ENCODE results near the gene HIRIP3.
"Not testable (repeated sequence)": the region's sequence is repeated elsewhere in the genome, so short reads cannot be mapped to it uniquely, and the experiment has no call there.

Gene HIRIP3

GRCh38 chr16:29959821-29960220 lies 35.6 kb downstream of the HIRIP3 start:
- not testable (repeated sequence) for H3K4me1 ChIP-seq (ENCODE audit: control insufficient read depth, insufficient read depth, low read length); H3K4me3 ChIP-seq (ENCODE audit: low read depth, low read length); H3K9ac ChIP-seq (ENCODE audit: low read depth, low read length); H3K9me3 ChIP-seq (ENCODE audit: control insufficient read depth, insufficient read depth, low read length); H3K27me3 ChIP-seq (ENCODE audit: control insufficient read depth, insufficient read depth, low read length); H3K36me3 ChIP-seq (ENCODE audit: control insufficient read depth, insufficient read depth, low read length)

- Histone ChIP-seq H3K36me3 (ENCODE audit: control insufficient read depth, insufficient read depth, low read length) (no peaks in the 10 kb centered on the region), H3K27me3 (ENCODE audit: control insufficient read depth, insufficient read depth, low read length) (no peaks in the 10 kb centered on the region), H3K9ac (ENCODE audit: low read depth, low read length) (no peak overlapping the region), H3K4me3 (ENCODE audit: low read depth, low read length) (no peak overlapping the region), H3K4me1 (ENCODE audit: control insufficient read depth, insufficient read depth, low read length) (peaks cover 4% of the 10 kb centered on the region), H3K9me3 (ENCODE audit: control insufficient read depth, insufficient read depth, low read length) (no peaks in the 10 kb centered on the region)
Measured at GRCh38 chr16:29959293-29959692, 36.1 kb downstream of the HIRIP3 start.

GRCh38 chr16:29958756-29959155 lies 36.7 kb downstream of the HIRIP3 start:
- no peak overlapping the region for H3K9ac ChIP-seq (ENCODE audit: low read depth, low read length)
- no peaks in the 10 kb centered on the region for H3K27me3 ChIP-seq (ENCODE audit: control insufficient read depth, insufficient read depth, low read length)
- no peaks in the 10 kb centered on the region for H3K9me3 ChIP-seq (ENCODE audit: control insufficient read depth, insufficient read depth, low read length)
- peaks cover 4% of the 10 kb centered on the region for H3K4me1 ChIP-seq (ENCODE audit: control insufficient read depth, insufficient read depth, low read length)
- no peak overlapping the region for H3K4me3 ChIP-seq (ENCODE audit: low read depth, low read length)
- no peaks in the 10 kb centered on the region for H3K36me3 ChIP-seq (ENCODE audit: control insufficient read depth, insufficient read depth, low read length)

GRCh38 chr16:29951625-29952365 lies 43.6 kb downstream of the HIRIP3 start:
- Histone ChIP-seq H3K9ac (ENCODE audit: low read depth, low read length) (no peak overlapping the region), H3K4me1 (ENCODE audit: control insufficient read depth, insufficient read depth, low read length) (no peaks in the 10 kb centered on the region), H3K4me3 (ENCODE audit: low read depth, low read length) (no peak overlapping the region), H3K36me3 (ENCODE audit: control insufficient read depth, insufficient read depth, low read length) (no peaks in the 10 kb centered on the region), H3K9me3 (ENCODE audit: control insufficient read depth, insufficient read depth, low read length) (no peaks in the 10 kb centered on the region), H3K27me3 (ENCODE audit: control insufficient read depth, insufficient read depth, low read length) (no peaks in the 10 kb centered on the region)

- Histone ChIP-seq H3K9me3 (ENCODE audit: control insufficient read depth, insufficient read depth, low read length) (no peaks in the 10 kb centered on the region), H3K9ac (ENCODE audit: low read depth, low read length) (no peak overlapping the region), H3K36me3 (ENCODE audit: control insufficient read depth, insufficient read depth, low read length) (no peaks in the 10 kb centered on the region), H3K4me3 (ENCODE audit: low read depth, low read length) (no peak overlapping the region), H3K27me3 (ENCODE audit: control insufficient read depth, insufficient read depth, low read length) (no peaks in the 10 kb centered on the region), H3K4me1 (ENCODE audit: control insufficient read depth, insufficient read depth, low read length) (no peaks in the 10 kb centered on the region)
Measured at GRCh38 chr16:29950806-29951461, 44.5 kb downstream of the HIRIP3 start.

- no peaks in the 10 kb centered on the region for H3K36me3 ChIP-seq (ENCODE audit: control insufficient read depth, insufficient read depth, low read length)
- no peak overlapping the region for H3K4me3 ChIP-seq (ENCODE audit: low read depth, low read length)
- peaks cover 7% of the 10 kb centered on the region for H3K4me1 ChIP-seq (ENCODE audit: control insufficient read depth, insufficient read depth, low read length)
- no peaks in the 10 kb centered on the region for H3K9me3 ChIP-seq (ENCODE audit: control insufficient read depth, insufficient read depth, low read length)
- H3K9ac ChIP-seq (ENCODE audit: low read depth, low read length), result no peak overlapping the region
- no peaks in the 10 kb centered on the region for H3K27me3 ChIP-seq (ENCODE audit: control insufficient read depth, insufficient read depth, low read length)
Measured at GRCh38 chr16:29947897-29948296, 47.5 kb downstream of the HIRIP3 start.

- Histone ChIP-seq H3K27me3 (ENCODE audit: control insufficient read depth, insufficient read depth, low read length) (no peaks in the 10 kb centered on the region), H3K9me3 (ENCODE audit: control insufficient read depth, insufficient read depth, low read length) (no peaks in the 10 kb centered on the region), H3K4me3 (ENCODE audit: low read depth, low read length) (no peak overlapping the region), H3K9ac (ENCODE audit: low read depth, low read length) (no peak overlapping the region), H3K36me3 (ENCODE audit: control insufficient read depth, insufficient read depth, low read length) (no peaks in the 10 kb centered on the region), H3K4me1 (ENCODE audit: control insufficient read depth, insufficient read depth, low read length) (peaks cover 7% of the 10 kb centered on the region)
Measured at GRCh38 chr16:29943846-29944799, 51.3 kb downstream of the HIRIP3 start.
